NCI-H1417 (cell line): Measurements from ENCODE around the gene PI4KA.
"Not testable (repeated sequence)": the region's sequence is repeated elsewhere in the genome, so short reads cannot be mapped to it uniquely, and the experiment has no call there.

Source experiments
- DNase-seq, 3 experiments: peaks; one replicate each; lab custom pipeline; 2025; lab: John Stamatoyannopoulos, UW

The PI4KA gene

GRCh38 chr22:20695205-20695604, 163.4 kb downstream of the PI4KA start:
- DNase-seq = not testable (repeated sequence)

GRCh38 chr22:20694256-20694655, 164.4 kb downstream of the PI4KA start:
- not testable (repeated sequence) for DNase-seq

GRCh38 chr22:20692926-20693325, 165.7 kb downstream of the PI4KA start:
- DNase-seq = not testable (repeated sequence)

- DNase-seq = not testable (repeated sequence)
These were observed 167.9 kb downstream of the PI4KA start for GRCh38 chr22:20690586-20691317.

GRCh38 chr22:20687356-20688172, 171.0 kb downstream of the PI4KA start:
- not testable (repeated sequence) for DNase-seq

GRCh38 chr22:20685764-20686163, 172.8 kb downstream of the PI4KA start:
- not testable (repeated sequence) for DNase-seq

- not testable (repeated sequence) for DNase-seq
These were observed 179.7 kb downstream of the PI4KA start for GRCh38 chr22:20678792-20679435.

- no peak for DNase-seq
These were observed 180.8 kb downstream of the PI4KA start for GRCh38 chr22:20677684-20678242.

GRCh38 chr22:20675613-20676012, 183.0 kb downstream of the PI4KA start:
- DNase-seq = not testable (repeated sequence)

GRCh38 chr22:20674998-20675397, 183.6 kb downstream of the PI4KA start:
- no peak for DNase-seq

GRCh38 chr22:20673295-20674195, 185.1 kb downstream of the PI4KA start:
- DNase-seq = no peak

- no peak for DNase-seq
These were observed 185.9 kb downstream of the PI4KA start for GRCh38 chr22:20672732-20673131.

- DNase-seq = no peak
These were observed 186.6 kb downstream of the PI4KA start for GRCh38 chr22:20672082-20672424.

- no peak for DNase-seq
These were observed 187.1 kb downstream of the PI4KA start for GRCh38 chr22:20671409-20672081.

GRCh38 chr22:20670457-20671261, 188.0 kb downstream of the PI4KA start:
- not testable (repeated sequence) for DNase-seq

GRCh38 chr22:20669884-20670283, 188.7 kb downstream of the PI4KA start:
- DNase-seq = not testable (repeated sequence)

- DNase-seq = not testable (repeated sequence)
These were observed 189.1 kb downstream of the PI4KA start for GRCh38 chr22:20669471-20669870.

GRCh38 chr22:20668769-20669168, 189.8 kb downstream of the PI4KA start:
- not testable (repeated sequence) for DNase-seq

- DNase-seq = not testable (repeated sequence)
These were observed 190.4 kb downstream of the PI4KA start for GRCh38 chr22:20668226-20668625.

- DNase-seq = not testable (repeated sequence)
These were observed 191.1 kb downstream of the PI4KA start for GRCh38 chr22:20667548-20667947.
